Hepatocyte (in vitro differentiated cells): Measurements from ENCODE around the gene WT1. TPM values are rescaled to one million over a fixed set of nuclear protein-coding genes. Genes with fewer than 3 reads are reported as not detected.

ENCODE experiments used
- DNase-seq: peaks from one replicate; pipeline ENCODE4 v3.0.0-alpha.2; 2016; ENCODE audit warnings: low spot score
- H2AFZ ChIP-seq: fragments of 200-600 bp; sonication (generic); 2 replicates; pipeline ENCODE4 v1.6.0; 2016; ENCODE audit warnings: antibody characterized with exemption, mild to moderate bottlenecking
- H3K27ac ChIP-seq: fragments of 200-600 bp; sonication (generic); 2 replicates; pipeline ENCODE4 v1.5.1; 2016; ENCODE audit warnings: mild to moderate bottlenecking
- H3K27me3 ChIP-seq: fragments of 200-600 bp; sonication (generic); 2 replicates; pipeline ENCODE4 v1.6.1; 2016
- H3K36me3 ChIP-seq: fragments of 200-600 bp; sonication (generic); replicated peaks from 2 replicates; pipeline ENCODE4 v1.5.1; 2016; ENCODE audit warnings: low read depth; ENCODE audit not compliant: insufficient read depth
- H3K4me1 ChIP-seq: fragments of 200-600 bp; sonication (generic); 2 replicates; pipeline ENCODE4 v1.5.1; 2016; ENCODE audit warnings: mild to moderate bottlenecking, moderate library complexity; ENCODE audit not compliant: insufficient read depth
- H3K4me2 ChIP-seq: fragments of 200-600 bp; sonication (generic); 2 replicates; pipeline ENCODE4 v1.6.0; 2016
- H3K4me3 ChIP-seq: fragments of 200-600 bp; sonication (generic); 2 replicates; pipeline ENCODE4 v1.5.1; 2016; ENCODE audit warnings: mild to moderate bottlenecking
- H3K79me2 ChIP-seq: fragments of 200-600 bp; sonication (generic); 2 replicates; pipeline ENCODE4 v1.6.0; 2017; ENCODE audit warnings: mild to moderate bottlenecking
- H3K9me2 ChIP-seq: fragments of 200-600 bp; sonication (generic); replicated peaks from 2 replicates; pipeline ENCODE4 v1.6.0; 2017; ENCODE audit warnings: mild to moderate bottlenecking; ENCODE audit not compliant: insufficient read depth
- H3K9me3 ChIP-seq: fragments of 200-600 bp; sonication (generic); 2 replicates; pipeline ENCODE4 v1.5.1; 2016; ENCODE audit warnings: low read depth, mild to moderate bottlenecking
- H4K20me1 ChIP-seq: fragments of 200-600 bp; sonication (generic); 2 replicates; pipeline ENCODE4 v1.6.0; 2016; ENCODE audit warnings: mild to moderate bottlenecking; ENCODE audit not compliant: insufficient read depth, poor library complexity, severe bottlenecking
- EZH2 ChIP-seq: fragments of 200-600 bp; sonication (generic); IDR thresholded peaks from 2 replicates; pipeline ENCODE4 v1.6.1; 2016; ENCODE audit warnings: antibody characterized with exemption, mild to moderate bottlenecking, borderline replicate concordance
- EZH2phosphoT487 ChIP-seq: fragments of 200-600 bp; sonication (generic); IDR thresholded peaks from one replicate; pipeline ENCODE4 v1.6.1; 2018; ENCODE audit warnings: antibody characterized with exemption, mild to moderate bottlenecking, low read depth, moderate library complexity; ENCODE audit not compliant: unreplicated experiment, severe bottlenecking
- WGBS: methylation state at CpG from one replicate; pipeline ENCODE4 v1.1.6; 2016; ENCODE audit warnings: low lambda C conversion rate; ENCODE audit errors: missing lambda C conversion rate; 5-methylcytosine and 5-hydroxymethylcytosine counted together
- polyA plus RNA-seq: library from polyadenylated mRNA; unstranded; fragments of >200 nt; fragmentation: Nextera tagmentation; extraction: Ambion mirVana; gene quantifications from 2 replicates; pipeline ENCODE4 v1.2.1, GENCODE V29; 2016
- total RNA-seq: library from RNA; depleted of rRNA; stranded (reverse); fragments of >200 nt; gene quantifications from 2 replicates; pipeline ENCODE4 v1.2.3, GENCODE V29; 2014
- TF ChIP-seq, protein P1 (sequence below): fragments of 200-600 bp; sonication (generic); IDR thresholded peaks from 2 replicates; pipeline ENCODE4 v1.5.1; 2016; ENCODE audit warnings: antibody characterized with exemption, mild to moderate bottlenecking; ENCODE audit not compliant: poor library complexity

The WT1 gene
- total and polyA plus RNA-seq, 2 experiments from 2014 or later, result 0.37 to 0.47 TPM

- no peaks in the 10 kb centered on the region for H3K36me3 ChIP-seq
- H3K4me1 ChIP-seq, result peaks cover 16% of the 10 kb centered on the region
- DNase-seq, result no peak
- H2AFZ ChIP-seq, result no peak overlapping the region
- H3K4me3 ChIP-seq, result no peak overlapping the region
- no peaks in the 10 kb centered on the region for H3K9me3 ChIP-seq
- H3K27me3 ChIP-seq, result peaks cover 100% of the 10 kb centered on the region
- no peaks in the 10 kb centered on the region for H3K79me2 ChIP-seq
- H3K27ac ChIP-seq, result no peak overlapping the region
- TF ChIP-seq, protein P1, sequence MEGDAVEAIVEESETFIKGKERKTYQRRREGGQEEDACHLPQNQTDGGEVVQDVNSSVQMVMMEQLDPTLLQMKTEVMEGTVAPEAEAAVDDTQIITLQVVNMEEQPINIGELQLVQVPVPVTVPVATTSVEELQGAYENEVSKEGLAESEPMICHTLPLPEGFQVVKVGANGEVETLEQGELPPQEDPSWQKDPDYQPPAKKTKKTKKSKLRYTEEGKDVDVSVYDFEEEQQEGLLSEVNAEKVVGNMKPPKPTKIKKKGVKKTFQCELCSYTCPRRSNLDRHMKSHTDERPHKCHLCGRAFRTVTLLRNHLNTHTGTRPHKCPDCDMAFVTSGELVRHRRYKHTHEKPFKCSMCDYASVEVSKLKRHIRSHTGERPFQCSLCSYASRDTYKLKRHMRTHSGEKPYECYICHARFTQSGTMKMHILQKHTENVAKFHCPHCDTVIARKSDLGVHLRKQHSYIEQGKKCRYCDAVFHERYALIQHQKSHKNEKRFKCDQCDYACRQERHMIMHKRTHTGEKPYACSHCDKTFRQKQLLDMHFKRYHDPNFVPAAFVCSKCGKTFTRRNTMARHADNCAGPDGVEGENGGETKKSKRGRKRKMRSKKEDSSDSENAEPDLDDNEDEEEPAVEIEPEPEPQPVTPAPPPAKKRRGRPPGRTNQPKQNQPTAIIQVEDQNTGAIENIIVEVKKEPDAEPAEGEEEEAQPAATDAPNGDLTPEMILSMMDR, result no peak
- TF ChIP-seq EZH2phosphoT487 (peak; percentile 67), EZH2 (peak; percentile 10)
- no peaks in the 10 kb centered on the region for H3K9me2 ChIP-seq
- H3K4me2 ChIP-seq, result no peak overlapping the region
- H4K20me1 ChIP-seq, result no peaks in the 10 kb centered on the region
- WGBS, result 7% methylated on average over 40 of the region's 41 CpGs
These were observed 7.2 kb downstream of the WT1 start for GRCh38 chr11:32427935-32428664.

DNA sequence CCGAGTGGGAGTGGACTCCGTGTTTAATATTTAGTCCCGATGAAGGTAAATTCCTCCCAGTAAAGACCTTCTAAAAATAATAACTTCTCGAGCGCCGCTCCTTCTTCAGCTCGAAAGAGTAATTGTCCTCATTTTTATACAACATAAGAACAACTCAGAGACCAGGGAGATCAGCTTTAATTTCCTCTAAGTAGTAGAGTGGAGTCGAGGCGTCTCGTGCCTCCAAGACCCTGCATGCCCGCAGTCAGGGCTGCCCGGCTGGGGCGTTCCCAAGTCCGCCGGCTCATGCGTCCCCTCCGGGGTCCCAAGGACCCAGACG lies 7.8 kb downstream of the WT1 start:
- H3K4me1 ChIP-seq, result peaks cover 16% of the 10 kb centered on the region
- peak overlapping the region; percentile 79 for H3K4me2 ChIP-seq
- no peaks in the 10 kb centered on the region for H3K79me2 ChIP-seq
- no peaks in the 10 kb centered on the region for H3K9me2 ChIP-seq
- no peak overlapping the region for H2AFZ ChIP-seq
- TF ChIP-seq, protein P1, result no peak
- TF ChIP-seq EZH2, result peak; percentile 40
- TF ChIP-seq EZH2phosphoT487, result no peak
- no peak overlapping the region for H3K27ac ChIP-seq
- 6% methylated on average over 18 of the region's 18 CpGs for WGBS
- peaks cover 100% of the 10 kb centered on the region for H3K27me3 ChIP-seq
- H3K36me3 ChIP-seq, result no peaks in the 10 kb centered on the region
- H3K9me3 ChIP-seq, result no peaks in the 10 kb centered on the region
- DNase-seq, result no peak
- no peak overlapping the region for H3K4me3 ChIP-seq
- no peaks in the 10 kb centered on the region for H4K20me1 ChIP-seq

DNA sequence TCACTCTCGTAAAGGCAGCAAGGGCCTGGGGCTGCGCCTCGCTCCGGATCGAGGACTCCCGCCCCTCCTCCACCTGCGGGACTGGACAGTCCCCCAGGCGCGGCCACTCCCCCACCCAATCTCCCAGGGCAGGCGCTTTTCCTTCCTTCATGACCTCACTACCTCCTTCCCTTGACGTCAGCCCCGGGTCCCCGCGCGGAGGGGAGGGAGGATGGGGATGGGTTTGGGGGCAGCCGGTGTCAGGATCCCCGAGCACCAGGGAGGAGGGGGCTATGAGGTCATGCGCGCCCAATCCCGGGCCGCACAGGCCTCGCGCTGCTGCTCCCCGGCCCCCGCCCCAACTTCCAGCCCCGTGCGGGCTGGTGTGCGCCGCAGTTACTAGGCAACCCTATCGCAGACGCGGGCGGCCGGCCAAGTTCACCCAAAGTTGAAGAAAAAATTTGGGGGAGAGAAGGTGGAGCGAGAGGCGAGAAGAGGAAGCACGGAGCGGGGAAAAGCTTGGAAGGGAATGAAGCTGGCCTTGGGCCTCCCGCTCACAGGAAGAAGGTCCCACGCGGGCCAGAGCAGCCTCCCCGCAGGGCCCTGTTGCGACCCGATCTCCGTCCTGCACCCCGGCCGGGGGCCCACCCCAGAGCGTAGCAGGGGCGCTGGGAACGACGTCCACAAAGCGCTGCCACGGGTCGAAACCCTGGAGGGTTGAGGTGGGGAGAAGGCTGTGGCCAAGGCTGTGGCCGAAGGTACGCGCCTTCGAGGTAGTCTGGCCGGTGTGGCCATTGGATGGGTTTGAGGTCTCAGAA lies 8.3 kb downstream of the WT1 start:
- Histone ChIP-seq H3K79me2 (no peaks in the 10 kb centered on the region), H3K36me3 (no peaks in the 10 kb centered on the region), H3K4me1 (peaks cover 16% of the 10 kb centered on the region), H3K4me3 (no peak overlapping the region), H4K20me1 (no peaks in the 10 kb centered on the region), H3K4me2 (peak overlapping the region; percentile 79), H2AFZ (no peak overlapping the region), H3K27ac (no peak overlapping the region), H3K9me2 (no peaks in the 10 kb centered on the region), H3K9me3 (no peaks in the 10 kb centered on the region), H3K27me3 (peaks cover 100% of the 10 kb centered on the region)
- DNase-seq, result no peak
- peak; percentile 82 for TF ChIP-seq EZH2
- TF ChIP-seq, protein P1, result no peak
- TF ChIP-seq EZH2phosphoT487, result no peak
- 6% methylated on average over 43 of the region's 59 CpGs for WGBS
